HG03442 (cell line): ENCODE results near the gene PCDHGA5.
"Not testable (repeated sequence)": the region's sequence is repeated elsewhere in the genome, so short reads cannot be mapped to it uniquely, and the experiment has no call there.

Experiments
- ATAC-seq: cut with Tn5 transposase; IDR thresholded peaks from one replicate; pipeline ENCODE4 v1.9.1; 2021; ENCODE audit warnings: mild to moderate bottlenecking, moderate library complexity; ENCODE audit not compliant: unreplicated experiment

The PCDHGA5 gene

DNA sequence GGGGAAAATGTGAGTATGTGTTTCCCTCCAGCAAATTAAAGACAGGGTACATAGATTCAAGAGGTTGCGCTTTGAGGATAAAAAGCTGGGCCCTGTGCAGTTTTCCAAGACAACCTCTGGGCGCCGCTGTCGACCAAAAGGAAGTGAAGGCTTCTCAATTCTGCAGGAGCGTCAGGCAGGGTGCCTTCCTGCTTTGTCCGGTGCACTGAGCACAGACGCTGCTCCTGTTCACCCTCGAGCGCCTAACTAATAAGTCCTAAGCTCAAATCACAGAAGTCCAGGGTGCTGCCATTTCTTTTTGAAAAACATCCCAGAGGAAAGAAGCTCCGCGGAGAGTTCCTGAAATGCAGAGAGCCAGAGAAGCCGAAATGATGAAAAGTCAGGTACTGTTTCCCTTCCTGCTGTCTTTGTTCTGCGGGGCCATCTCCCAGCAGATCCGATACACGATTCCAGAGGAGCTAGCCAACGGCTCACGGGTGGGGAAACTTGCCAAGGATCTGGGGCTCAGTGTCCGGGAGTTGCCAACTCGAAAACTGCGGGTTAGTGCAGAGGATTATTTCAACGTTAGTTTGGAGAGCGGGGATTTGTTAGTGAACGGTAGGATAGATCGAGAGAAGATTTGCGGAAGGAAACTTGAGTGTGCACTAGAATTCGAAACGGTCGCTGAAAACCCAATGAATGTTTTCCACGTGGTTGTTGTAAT, 13.9 kb upstream of the PCDHGA5 start, which contains the start of gene PCDHGB1:
Gene PCDHGB1, plus strand, starts transcription at position 183 of the 703 bp plus-strand sequence. Its CDS starts 162 bp downstream, at position 345.
- peak; percentile 63 for ATAC-seq

- no peak for ATAC-seq
Measured at GRCh38 chr5:141351591-141351990, 12.4 kb upstream of the PCDHGA5 start.

- ATAC-seq = no peak
Measured at GRCh38 chr5:141354900-141355469, 9.0 kb upstream of the PCDHGA5 start, which contains the start of gene PCDHGA4. PCDHGA4 (plus strand) TSS chr5:141355021; CDS start chr5:141355108, 87 bp downstream.

DNA sequence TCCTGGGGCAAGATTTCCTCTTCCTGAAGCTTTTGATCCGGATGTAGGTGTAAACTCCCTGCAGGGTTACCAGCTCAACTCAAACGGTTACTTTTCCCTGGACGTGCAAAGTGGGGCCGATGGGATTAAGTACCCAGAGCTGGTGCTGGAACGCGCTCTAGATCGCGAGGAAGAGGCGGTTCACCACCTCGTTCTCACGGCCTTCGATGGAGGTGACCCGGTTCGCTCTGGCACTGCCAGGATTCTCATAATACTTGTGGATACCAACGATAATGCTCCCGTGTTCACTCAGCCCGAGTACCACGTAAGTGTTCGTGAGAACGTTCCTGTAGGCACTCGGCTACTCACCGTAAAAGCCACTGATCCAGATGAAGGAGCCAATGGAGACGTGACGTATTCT, 8.3 kb upstream of the PCDHGA5 start:
- ATAC-seq = no peak

DNA sequence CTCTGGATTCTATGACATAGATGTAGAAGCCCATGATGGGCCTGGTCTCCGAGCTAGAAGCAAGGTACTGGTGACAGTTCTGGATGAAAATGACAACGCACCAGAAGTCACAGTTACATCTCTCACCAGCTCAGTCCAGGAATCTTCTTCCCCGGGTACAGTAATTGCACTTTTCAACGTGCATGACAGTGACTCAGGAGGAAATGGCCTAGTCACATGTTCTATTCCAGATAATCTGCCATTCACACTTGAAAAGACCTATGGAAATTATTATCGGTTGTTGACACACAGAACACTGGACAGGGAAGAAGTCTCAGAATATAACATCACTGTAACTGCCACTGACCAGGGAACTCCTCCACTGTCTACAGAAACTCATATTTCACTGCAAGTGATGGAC, 7.8 kb upstream of the PCDHGA5 start:
- ATAC-seq = no peak

DNA sequence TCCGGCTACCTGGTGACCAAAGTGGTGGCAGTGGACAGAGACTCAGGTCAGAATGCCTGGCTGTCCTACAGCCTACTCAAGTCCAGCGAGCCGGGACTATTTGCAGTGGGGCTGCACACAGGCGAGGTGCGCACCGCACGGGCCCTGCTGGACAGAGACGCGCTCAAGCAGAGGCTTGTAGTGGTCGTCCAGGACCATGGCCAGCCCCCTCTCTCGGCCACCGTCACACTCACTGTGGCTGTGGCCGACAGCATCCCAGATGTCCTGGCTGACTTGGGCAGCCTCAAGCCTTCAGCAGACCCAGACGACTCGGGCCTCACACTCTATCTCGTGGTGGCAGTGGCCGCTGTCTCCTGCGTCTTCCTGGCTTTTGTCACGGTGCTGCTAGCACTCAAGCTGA, 7.0 kb upstream of the PCDHGA5 start:
- no peak for ATAC-seq

GRCh38 chr5:141359790-141360426, 4.1 kb upstream of the PCDHGA5 start, which contains the start of gene PCDHGB2:
PCDHGB2 (plus strand) TSS chr5:141359994; CDS start chr5:141360136, 142 bp downstream.
- ATAC-seq = peak; percentile 93

GRCh38 chr5:141360685-141361084, 3.3 kb upstream of the PCDHGA5 start:
- no peak for ATAC-seq

DNA sequence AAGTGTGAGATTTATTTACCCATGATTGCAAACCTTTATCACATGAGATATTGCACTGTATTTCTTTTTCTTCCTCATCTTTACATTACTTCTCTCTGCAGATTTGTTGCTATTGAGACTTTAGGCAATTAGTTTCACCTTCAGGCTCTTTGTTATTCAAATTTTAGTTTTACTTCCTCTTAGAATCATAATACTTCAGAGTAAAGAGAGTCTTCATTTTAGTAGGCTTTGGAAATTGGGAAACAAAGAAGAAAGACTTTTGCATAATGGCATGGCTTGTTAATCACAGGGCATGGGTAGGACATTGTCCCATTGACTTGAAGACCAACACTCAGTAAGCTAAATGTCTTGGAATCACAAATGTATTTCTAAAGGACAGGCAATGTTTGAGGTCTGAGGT, 1.2 kb upstream of the PCDHGA5 start:
- no peak for ATAC-seq

GRCh38 chr5:141366016-141366896, 2.3 kb downstream of the PCDHGA5 start:
- no peak for ATAC-seq

DNA sequence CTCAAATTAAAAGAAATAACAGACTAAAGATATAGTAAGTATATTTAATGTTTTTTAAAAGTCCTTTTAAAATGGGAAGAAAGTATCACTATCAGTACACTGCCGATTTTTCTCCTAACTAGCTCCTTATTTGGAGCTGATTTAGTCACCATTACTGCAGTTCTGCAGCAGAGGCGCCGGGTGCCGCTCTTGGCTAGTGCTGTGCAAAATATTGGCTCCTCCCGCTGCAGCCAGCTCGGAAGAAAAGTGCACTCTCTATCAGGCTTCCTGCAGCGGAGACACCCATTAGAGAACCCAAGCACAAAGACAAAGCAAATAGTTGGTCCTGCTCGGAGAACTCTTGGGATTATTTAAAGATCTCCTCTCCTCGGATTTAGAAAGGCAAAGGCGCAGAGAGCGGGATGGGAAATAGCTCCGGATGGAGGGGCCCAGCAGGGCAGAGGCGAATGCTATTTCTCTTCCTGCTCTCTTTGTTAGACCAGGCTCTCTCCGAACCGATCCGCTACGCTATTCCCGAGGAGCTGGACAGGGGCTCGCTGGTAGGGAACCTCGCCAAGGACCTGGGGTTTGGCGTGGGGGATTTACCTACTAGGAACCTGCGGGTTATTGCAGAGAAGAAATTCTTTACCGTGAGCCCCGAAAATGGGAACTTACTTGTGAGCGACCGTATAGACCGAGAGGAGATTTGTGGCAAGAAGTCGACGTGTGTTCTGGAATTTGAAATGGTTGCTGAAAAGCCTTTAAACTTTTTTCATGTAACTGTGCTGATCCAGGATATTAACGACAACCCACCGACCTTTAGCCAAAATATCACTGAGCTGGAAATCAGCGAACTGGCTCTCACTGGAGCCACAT, 6.3 kb downstream of the PCDHGA5 start, which contains the start of gene PCDHGB3:
Gene PCDHGB3, plus strand, starts transcription at position 249 of the 855 bp plus-strand sequence. Its CDS starts 153 bp downstream, at position 402.
- ATAC-seq = peak; percentile 64

DNA sequence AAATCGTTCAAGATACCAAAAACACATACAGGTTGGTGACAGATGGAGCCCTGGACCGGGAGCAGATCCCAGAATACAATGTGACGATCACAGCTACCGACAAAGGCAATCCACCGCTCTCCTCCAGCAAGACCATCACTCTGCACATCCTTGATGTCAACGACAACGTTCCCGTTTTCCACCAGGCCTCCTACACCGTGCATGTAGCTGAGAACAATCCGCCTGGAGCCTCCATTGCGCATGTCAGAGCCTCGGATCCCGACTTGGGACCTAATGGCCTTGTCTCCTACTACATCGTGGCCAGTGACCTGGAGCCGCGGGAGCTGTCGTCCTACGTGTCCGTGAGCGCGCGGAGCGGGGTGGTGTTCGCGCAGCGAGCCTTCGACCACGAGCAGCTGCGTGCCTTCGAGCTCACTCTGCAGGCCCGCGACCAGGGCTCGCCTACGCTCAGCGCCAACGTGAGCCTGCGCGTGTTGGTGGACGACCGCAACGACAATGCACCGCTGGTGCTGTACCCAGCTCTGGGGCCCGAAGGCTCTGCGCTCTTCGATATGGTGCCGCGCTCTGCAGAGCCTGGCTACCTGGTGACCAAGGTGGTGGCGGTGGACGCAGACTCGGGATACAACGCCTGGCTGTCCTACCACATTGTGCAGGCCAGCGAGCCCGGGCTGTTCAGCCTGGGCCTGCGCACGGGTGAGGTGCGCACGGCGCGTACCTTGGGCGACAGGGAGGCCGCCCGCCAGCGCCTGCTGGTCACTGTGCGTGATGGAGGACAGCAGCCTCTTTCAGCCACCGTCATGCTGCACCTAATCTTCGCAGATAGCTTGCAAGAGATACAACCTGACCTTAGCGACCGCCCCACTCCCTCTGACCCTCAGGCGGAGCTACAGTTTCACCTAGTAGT, 7.9 kb downstream of the PCDHGA5 start:
- no peak for ATAC-seq

DNA sequence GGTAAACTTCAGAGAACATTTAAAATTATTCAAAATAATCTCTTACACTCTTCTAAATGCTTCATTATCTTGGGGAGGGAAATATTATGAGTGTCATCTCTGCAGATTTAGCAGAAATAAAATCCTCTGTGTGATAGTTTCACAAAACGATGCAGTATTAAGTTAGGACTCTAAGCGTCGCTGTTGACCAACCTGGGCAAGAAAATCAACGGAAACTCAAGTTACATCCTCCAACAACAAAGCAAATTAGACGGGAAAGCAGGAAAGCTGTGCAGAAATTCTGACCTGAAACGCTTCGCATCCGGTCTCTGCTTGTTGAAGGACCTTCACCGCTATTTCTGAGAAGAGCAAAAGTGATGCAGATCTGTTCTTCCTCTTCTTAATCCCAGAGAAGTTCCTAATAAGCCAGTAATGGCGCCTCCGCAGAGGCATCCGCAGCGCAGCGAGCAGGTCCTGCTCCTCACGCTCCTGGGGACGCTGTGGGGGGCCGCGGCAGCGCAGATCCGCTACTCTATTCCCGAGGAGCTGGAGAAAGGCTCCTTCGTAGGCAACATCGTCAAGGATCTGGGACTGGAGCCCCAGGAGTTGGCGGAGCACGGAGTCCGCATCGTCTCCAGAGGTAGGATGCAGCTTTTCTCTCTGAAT, 9.8 kb downstream of the PCDHGA5 start, which contains the start of gene PCDHGA6:
Gene PCDHGA6, plus strand, starts transcription at position 219 of the 645 bp plus-strand sequence. Its CDS starts 193 bp downstream, at position 412.
- no peak for ATAC-seq

DNA sequence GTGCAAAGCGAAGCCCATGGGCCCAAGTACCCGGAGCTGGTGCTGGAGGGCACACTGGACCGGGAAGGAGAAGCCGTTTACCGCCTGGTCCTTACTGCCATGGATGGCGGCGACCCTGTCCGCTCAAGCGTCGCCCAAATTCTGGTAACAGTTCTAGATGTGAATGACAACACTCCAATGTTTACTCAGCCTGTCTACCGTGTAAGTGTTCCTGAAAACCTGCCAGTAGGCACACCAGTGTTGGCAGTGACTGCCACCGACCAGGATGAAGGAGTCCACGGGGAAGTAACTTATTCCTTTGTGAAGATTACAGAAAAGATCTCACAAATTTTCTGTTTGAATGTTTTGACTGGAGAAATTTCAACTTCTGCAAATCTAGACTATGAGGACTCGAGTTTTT, 10.7 kb downstream of the PCDHGA5 start:
- no peak for ATAC-seq

DNA sequence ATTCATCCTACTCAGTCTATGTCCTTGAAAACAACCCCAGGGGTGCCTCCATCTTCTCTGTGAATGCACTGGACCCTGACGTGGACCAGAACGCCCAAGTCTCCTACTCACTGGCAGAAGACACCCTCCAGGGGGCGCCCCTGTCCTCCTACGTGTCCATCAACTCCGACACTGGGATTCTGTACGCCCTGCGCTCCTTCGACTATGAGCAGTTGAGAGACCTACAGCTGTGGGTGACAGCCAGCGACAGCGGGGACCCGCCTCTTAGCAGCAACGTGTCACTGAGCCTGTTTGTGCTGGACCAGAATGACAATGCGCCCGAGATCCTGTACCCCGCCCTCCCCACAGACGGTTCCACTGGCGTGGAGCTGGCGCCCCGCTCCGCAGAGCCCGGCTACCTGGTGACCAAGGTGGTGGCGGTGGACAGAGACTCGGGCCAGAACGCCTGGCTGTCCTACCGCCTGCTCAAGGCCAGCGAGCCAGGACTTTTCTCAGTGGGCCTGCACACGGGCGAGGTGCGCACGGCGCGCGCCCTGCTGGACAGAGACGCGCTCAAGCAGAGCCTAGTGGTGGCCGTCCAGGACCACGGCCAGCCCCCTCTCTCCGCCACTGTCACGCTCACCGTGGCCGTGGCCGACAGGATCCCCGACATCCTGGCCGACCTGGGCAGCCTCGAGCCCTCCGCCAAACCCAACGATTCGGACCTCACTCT, 11.6 kb downstream of the PCDHGA5 start:
- ATAC-seq = not testable (repeated sequence)

DNA sequence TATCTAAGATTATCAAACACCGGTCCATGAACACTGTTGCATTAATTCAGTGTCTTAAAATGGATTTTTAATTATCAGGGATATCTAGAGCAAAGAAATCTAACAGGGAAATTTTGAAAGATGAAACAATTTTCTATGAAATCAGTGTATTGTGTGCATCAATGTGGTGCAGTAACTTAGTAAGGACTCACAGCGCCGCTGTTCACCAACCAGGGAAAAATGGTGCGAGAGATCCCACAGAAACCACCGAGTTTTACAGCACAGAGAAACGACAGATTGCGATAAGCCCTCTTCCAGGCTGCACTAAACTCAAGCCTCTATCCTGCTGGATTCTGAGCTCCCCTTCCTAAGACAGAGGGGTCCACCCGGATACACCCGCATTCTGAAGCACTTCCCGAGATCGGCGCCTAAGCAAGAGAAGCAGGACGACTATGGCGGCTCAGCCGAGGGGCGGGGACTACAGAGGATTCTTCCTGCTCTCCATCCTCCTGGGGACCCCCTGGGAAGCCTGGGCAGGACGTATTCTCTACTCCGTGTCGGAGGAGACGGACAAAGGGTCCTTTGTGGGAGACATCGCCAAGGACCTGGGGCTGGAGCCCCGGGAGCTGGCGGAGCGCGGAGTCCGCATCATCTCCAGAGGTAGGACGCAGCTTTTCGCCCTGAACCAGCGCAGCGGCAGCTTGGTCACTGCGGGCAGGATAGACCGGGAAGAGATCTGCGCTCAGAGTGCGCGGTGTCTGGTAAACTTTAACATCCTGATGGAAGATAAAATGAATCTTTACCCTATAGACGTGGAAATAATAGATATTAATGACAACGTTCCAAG, 18.7 kb downstream of the PCDHGA5 start, which contains the start of gene PCDHGA7:
Gene PCDHGA7, plus strand, starts transcription at position 274 of the 826 bp plus-strand sequence. Its CDS starts 158 bp downstream, at position 432.
- ATAC-seq = no peak
